ENCODE measurements around the gene ASTL.

Gene ASTL

DNA sequence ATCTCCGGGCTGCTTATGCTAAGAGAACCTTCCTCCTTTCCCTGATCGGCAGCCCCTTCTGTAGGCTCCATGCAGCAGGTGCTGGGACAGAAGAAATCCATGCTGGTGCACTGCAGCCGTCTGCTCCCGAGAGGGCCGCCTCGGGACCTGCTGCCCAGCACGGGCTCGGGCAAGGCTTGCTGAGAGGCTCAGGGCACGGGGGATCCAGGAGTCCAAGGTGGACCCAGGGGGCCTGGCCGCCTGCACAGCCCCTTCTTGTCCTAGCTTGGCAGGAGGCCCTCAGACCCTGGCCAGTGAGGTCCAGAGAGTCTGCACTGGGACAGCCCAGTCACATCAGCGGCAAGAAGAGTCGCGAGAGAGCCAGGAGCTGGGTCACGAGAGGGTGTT, 20.2 kb upstream of the ASTL start:
- DNase-seq, result no peak

GRCh38 chr2:96157649-96158553, 19.6 kb upstream of the ASTL start:
- DNase-seq, result no peak

- DNase-seq, result no peak
These were observed 18.8 kb upstream of the ASTL start for GRCh38 chr2:96156926-96157648.

DNA sequence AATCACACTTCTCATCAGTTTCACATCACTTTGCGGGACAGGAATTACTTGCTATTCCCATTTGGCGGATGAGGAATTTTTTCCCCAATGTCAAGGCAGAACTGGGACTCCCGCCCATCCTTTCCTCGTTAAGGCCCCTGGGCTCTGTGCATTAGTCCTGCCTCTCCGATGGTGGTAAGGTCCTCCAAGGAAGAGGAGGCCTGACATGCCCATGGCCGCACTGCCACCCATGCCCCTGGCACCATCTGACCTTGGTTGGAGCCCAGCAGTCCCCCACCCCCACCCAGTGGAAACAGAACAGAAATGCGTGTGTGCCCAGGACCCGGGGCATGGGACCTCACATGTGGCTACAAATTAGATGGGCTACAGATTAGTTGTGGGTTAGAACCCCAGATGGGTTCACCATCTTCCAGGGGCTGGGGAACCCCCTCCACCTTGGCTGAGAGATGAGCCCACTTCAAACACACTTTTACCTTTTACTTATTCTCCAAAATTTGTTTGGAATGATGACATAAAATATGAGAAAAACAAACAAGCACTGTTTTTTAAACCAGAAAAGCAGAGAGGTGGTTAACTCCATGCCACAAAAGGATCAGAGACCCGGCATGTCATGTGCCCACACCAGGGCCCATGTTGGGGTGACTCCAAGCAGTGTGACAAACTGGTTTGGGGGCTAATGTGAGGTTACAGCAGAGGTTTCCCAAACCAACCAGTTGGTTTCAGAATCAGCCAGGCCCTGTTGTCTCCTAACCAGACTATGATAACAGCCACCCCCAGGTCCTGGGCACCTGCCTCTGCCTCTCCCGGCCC, 17.9 kb upstream of the ASTL start:
- DNase-seq, result no peak

GRCh38 chr2:96154506-96155380, 16.4 kb upstream of the ASTL start:
- DNase-seq, result no peak

DNA sequence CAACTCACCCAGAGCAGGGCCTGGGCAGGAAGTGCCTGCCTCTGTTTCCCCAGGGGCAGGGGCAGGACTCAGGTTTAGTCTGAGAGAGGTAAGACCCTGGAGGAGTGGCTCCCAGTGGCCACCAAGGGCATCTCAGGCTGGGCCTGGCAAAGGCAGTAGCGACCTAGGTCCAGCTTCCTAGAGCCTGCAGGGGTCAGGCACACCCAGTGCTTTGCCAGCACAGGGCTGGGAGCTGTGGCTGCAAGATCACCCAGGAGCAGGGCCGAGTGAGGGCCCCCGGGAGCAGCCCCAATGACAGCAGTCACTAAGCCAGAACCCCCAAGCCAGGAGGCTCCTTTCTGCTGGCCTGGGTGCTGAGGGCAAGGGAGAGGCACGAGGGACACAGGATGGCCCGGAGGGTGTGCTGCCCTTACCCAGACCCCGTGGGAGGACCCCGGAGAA, 15.7 kb upstream of the ASTL start:
- no peak for DNase-seq

GRCh38 chr2:96153291-96153713, 15.0 kb upstream of the ASTL start:
- no peak for DNase-seq

GRCh38 chr2:96152304-96153161, 14.2 kb upstream of the ASTL start:
- DNase-seq, result no peak

GRCh38 chr2:96151595-96152303, 13.4 kb upstream of the ASTL start:
- no peak for DNase-seq

DNA sequence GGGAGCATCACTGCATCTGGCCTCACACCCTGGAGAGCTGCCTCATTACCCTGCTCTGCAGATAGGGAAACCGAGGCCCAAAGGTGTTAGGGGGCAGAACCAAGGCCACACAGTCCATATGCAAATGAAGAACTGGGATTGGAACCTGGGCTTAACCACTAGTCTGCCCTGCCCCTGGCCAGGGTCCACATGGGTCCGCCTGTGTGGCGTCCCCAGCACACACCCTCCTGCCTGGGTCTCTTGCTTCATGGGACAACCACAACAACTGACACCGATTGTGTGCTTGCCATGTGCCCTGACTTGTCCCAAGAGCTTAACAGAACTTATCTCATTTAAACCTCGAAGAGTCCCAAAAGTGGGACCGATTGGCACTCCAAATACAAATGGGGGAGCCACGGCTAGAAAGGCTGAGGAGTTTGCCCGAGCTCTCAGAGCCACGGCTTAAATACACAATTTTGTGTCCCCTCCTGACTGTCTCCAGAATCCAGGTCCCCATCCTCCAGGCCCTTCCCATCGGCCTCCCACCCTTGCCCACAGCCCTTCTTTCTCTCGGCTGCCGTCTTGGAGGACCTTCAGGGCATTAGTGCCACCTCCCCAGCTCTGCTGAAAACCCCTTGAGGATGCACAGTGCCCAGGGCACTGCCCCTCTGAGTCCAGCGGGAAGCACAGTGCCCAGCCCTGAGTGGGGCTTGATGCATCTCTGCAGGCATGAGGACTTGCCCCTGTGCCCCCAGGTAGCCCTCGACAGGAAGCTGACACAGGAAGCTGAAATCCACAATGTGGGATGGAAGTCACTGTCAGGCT, 12.7 kb upstream of the ASTL start:
- no peak for DNase-seq

GRCh38 chr2:96150007-96150640, 11.8 kb upstream of the ASTL start:
- no peak for DNase-seq

DNA sequence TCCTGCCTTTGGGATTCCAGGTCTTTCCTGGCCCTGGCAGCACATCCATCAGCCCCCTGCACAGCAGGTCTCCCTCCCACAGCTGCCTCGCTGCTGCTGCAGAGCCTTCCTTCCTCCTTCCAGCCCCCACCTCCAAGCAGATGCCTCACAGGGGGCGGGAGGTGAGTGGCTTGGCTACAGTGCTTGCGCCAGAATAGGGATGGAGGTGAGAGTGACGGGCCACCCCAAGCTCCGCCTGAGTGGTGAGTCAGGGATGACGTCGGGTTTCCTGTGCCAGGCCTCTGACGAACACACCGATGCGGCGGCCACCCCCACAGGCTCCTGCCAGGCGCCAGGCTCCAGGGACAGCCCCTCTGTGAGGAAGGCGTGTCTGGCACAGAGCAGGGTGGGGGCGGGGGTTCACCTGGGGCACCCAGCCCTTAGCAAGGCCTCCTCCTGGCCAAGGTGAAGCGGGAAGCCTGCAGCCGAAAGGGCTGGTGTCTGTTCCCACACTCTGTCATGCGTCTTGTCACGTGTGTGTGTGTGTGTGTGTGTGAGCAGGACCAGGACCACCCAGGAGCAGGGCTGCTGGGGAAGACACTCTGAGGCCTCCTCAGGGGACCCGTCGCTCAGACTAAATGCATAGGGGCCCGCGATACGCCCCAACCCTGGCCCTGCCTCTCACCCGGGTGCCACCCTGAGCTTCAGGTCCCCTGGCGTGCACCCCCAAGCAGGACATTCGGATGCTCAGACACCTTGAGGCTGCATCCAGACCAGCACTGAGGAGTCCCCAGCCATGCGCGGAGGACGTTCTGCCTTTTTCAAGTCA, 10.3 kb upstream of the ASTL start:
- DNase-seq, result no peak

- no peak for DNase-seq
These were observed 9.4 kb upstream of the ASTL start for GRCh38 chr2:96147593-96148201.

DNA sequence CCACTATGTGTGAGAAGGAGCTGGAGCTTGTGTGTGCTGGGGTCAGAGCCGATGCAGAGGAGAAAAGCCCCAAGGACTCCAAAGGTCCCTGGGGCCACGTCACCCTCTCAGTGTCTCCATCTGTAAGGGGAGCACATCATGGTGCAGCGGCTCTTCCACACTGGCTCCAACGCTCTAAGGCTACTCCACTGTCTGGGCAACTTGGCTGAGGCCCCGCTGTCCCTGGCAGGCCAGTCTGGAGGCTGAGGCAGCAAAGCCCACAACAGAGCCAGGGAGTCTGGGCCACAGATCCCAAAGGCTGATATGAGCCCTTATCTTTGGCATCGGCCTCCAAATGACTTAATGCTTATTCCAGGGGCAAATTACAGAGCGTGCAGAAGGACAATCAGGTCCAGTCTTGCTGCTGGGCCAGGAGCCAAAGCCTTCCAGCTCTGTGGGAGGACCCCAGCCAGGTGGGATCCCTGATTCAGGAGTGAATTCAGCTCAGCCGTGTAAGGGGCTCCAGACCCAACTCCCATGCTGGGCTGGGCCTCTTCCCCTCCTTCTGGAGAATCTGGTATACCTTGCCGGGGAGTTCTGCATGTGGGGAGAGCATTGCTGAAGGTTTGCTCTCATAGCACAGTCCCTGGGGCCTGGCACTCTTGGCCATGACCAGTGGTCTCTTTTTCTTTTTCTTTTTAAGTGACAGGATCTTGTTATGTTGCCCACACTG, 8.7 kb upstream of the ASTL start:
- DNase-seq, result no peak

DNA sequence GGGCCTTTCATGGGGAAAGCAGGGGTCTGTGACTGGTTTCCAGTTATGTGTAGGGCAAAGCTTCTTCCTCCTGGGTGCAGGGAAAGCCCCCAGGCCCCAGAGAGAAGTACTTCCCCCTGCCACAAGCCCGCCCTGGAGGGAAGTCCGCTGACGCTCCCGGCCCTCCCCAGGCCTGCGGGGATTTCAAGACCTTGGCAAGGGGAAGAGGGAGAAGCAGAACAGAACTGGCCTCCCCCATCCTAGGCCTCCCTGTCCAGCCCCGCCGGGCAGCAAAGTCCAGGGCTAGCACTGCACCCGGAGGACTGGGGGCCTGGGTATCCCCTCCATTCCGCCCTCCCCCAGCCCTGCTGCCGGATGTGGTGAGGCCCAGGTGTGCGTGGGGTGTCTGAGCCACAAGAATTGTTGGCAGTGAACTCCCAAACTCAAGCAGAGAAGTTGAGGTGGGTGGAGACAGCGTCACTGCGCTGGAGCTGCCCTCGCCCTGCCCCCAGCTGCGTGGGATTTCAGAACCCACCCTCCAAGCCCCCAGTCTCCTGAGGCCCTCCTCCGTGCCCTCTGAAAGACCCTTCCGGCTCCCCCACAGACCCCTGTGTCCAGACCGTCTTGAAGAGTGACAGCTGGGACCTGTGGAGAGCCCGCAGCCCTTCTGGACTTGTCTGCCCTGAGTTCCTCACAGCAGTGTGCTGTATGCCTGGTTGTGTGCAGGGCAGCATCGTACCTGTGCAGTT, 8.0 kb upstream of the ASTL start:
- DNase-seq, result no peak

- no peak for DNase-seq
These were observed 7.5 kb upstream of the ASTL start for GRCh38 chr2:96145848-96146152.
